CD4-positive, CD25-positive, alpha-beta regulatory T cell (primary cell): ENCODE measurements around the gene MORN5. TPM values are rescaled to one million over a fixed set of nuclear protein-coding genes. Genes with fewer than 3 reads are reported as not detected.

Source experiments
- ATAC-seq, 2 donors: fragments of 150-1000 bp; cut with Tn5 transposase; one replicate each; pipeline ENCODE4 v1.10.0; 2021; ENCODE audit warnings: low read depth in 2 of 2, moderate number of reproducible peaks in 2 of 2, moderate library complexity in 1 of 2
- DNase-seq, 3 donors: peaks; one replicate each; pipeline versions ENCODE4 v3.0.0 to v3.0.0-alpha.2; 2012 to 2022; ENCODE audit warnings: mixed read lengths in 1 of 3
- H3K27ac ChIP-seq: one replicate; pipeline ENCODE4 v1.7.0; 2013; ENCODE audit warnings: mild to moderate bottlenecking, low read length; ENCODE audit not compliant: insufficient read depth, poor library complexity, severe bottlenecking
- H3K27me3 ChIP-seq: one replicate; pipeline ENCODE4 v1.7.0; 2013; ENCODE audit warnings: low read length; ENCODE audit not compliant: control insufficient read depth, insufficient read depth
- H3K36me3 ChIP-seq: one replicate; pipeline ENCODE4 v1.7.0; 2013; ENCODE audit warnings: mild to moderate bottlenecking, low read length, moderate library complexity; ENCODE audit not compliant: control insufficient read depth, insufficient read depth
- H3K4me1 ChIP-seq: 2 replicates; pipeline ENCODE4 v1.7.0; 2013; ENCODE audit warnings: mild to moderate bottlenecking, low read length; ENCODE audit not compliant: insufficient read depth, control insufficient read depth, poor library complexity, severe bottlenecking
- H3K4me3 ChIP-seq: one replicate; pipeline ENCODE4 v1.7.0; 2013; ENCODE audit warnings: low read depth, mild to moderate bottlenecking, low read length, moderate library complexity
- H3K9me3 ChIP-seq, 2 experiments: 1 replicate in 1 of 2; 2 replicates in 1 of 2; pipeline ENCODE4 v1.7.0; 2013; ENCODE audit warnings: low read length in 2 of 2, mild to moderate bottlenecking in 1 of 2, moderate library complexity in 1 of 2; ENCODE audit not compliant: control insufficient read depth in 2 of 2
- H3K27ac Mint-ChIP-seq, 3 donors: one replicate each; pipeline ENCODE4 v1.8.0; 2020 to 2022; ENCODE audit warnings: mild to moderate bottlenecking in 3 of 3, mixed read lengths in 3 of 3, moderate library complexity in 2 of 3
- H3K27me3 Mint-ChIP-seq: one replicate; pipeline ENCODE4 v1.8.0; 2022; ENCODE audit warnings: mild to moderate bottlenecking, mixed read lengths
- H3K36me3 Mint-ChIP-seq: one replicate; pipeline ENCODE4 v1.8.0; 2020; ENCODE audit warnings: mixed read lengths
- H3K4me1 Mint-ChIP-seq, 4 donors: one replicate each; pipeline ENCODE4 v1.8.0; 2020 to 2022; ENCODE audit warnings: mixed read lengths in 4 of 4, mild to moderate bottlenecking in 1 of 4
- H3K4me3 Mint-ChIP-seq, 4 donors: one replicate each; pipeline ENCODE4 v1.8.0; 2020 to 2022; ENCODE audit warnings: mild to moderate bottlenecking in 4 of 4, mixed read lengths in 4 of 4, moderate library complexity in 3 of 4
- H3K9me3 Mint-ChIP-seq, 7 donors: one replicate each; pipeline ENCODE4 v1.8.0; 2020 to 2022; ENCODE audit warnings: mixed read lengths in 7 of 7, mild to moderate bottlenecking in 3 of 7, moderate library complexity in 2 of 7
- polyA plus RNA-seq, 4 donors: library from polyadenylated mRNA; unstranded; fragments of 300-500 nt; fragmentation: Illumina TruSeq; gene quantifications; one replicate each; pipeline ENCODE4 v1.2.3, GENCODE V29; 2021
- total RNA-seq: library from RNA; stranded (reverse); gene quantifications from one replicate; pipeline ENCODE4 v1.2.3, GENCODE V29; 2022

Gene MORN5
- total and polyA plus RNA-seq, 5 donors from 2014 or later: not detected

- DNase-seq: no peak
- H3K9me3 ChIP-seq: no peaks in the 10 kb centered on the region
- no peak overlapping the region for H3K27ac Mint-ChIP-seq
- H3K27ac ChIP-seq: no peak overlapping the region
- no peaks in the 10 kb centered on the region for H3K36me3 ChIP-seq
- H3K4me1 Mint-ChIP-seq: peaks cover 0 to 31% (median 8%) of the 10 kb centered on the region in 4 donors
- peaks cover 17% of the 10 kb centered on the region for H3K4me1 ChIP-seq
- no peak for ATAC-seq
- peaks cover 48% of the 10 kb centered on the region for H3K27me3 Mint-ChIP-seq
- H3K9me3 Mint-ChIP-seq: no peaks in the 10 kb centered on the region
- no peaks in the 10 kb centered on the region for H3K27me3 ChIP-seq
- no peaks in the 10 kb centered on the region for H3K36me3 Mint-ChIP-seq
- H3K4me3 Mint-ChIP-seq: peak overlapping the region in 2 of 4 donors; percentile 72 to 83
- no peak overlapping the region for H3K4me3 ChIP-seq
Measured at GRCh38 chr9:122126331-122127261, 33.1 kb upstream of the MORN5 start.

- no peak overlapping the region for H3K27ac ChIP-seq
- Mint-ChIP-seq H3K27ac (peak overlapping the region in 1 of 3 donors; percentile 85), H3K4me3 (no peak overlapping the region), H3K4me1 (peaks cover 0 to 31% (median 8%) of the 10 kb centered on the region in 4 donors), H3K9me3 (no peaks in the 10 kb centered on the region), H3K27me3 (peaks cover 48% of the 10 kb centered on the region), H3K36me3 (no peaks in the 10 kb centered on the region)
- H3K27me3 ChIP-seq: no peaks in the 10 kb centered on the region
- DNase-seq (no peak), ATAC-seq (no peak)
- no peaks in the 10 kb centered on the region for H3K9me3 ChIP-seq
- peaks cover 17% of the 10 kb centered on the region for H3K4me1 ChIP-seq
- no peak overlapping the region for H3K4me3 ChIP-seq
- no peaks in the 10 kb centered on the region for H3K36me3 ChIP-seq
Measured at GRCh38 chr9:122127396-122127798, 32.3 kb upstream of the MORN5 start.

GRCh38 chr9:122128007-122128968, 31.4 kb upstream of the MORN5 start:
- no peaks in the 10 kb centered on the region for H3K36me3 Mint-ChIP-seq
- Histone ChIP-seq H3K4me3 (no peak overlapping the region), H3K36me3 (no peaks in the 10 kb centered on the region), H3K9me3 (no peaks in the 10 kb centered on the region), H3K4me1 (peaks cover 14% of the 10 kb centered on the region), H3K27me3 (no peaks in the 10 kb centered on the region), H3K27ac (no peak overlapping the region)
- no peaks in the 10 kb centered on the region for H3K9me3 Mint-ChIP-seq
- no peak overlapping the region for H3K27ac Mint-ChIP-seq
- H3K4me3 Mint-ChIP-seq: no peak overlapping the region
- H3K4me1 Mint-ChIP-seq: peaks cover 0 to 27% (median 8%) of the 10 kb centered on the region in 4 donors
- peaks cover 48% of the 10 kb centered on the region for H3K27me3 Mint-ChIP-seq
- ATAC-seq (peak; percentile 15 to 69), DNase-seq (peak in 1 of 3 donors; percentile 47)

DNA sequence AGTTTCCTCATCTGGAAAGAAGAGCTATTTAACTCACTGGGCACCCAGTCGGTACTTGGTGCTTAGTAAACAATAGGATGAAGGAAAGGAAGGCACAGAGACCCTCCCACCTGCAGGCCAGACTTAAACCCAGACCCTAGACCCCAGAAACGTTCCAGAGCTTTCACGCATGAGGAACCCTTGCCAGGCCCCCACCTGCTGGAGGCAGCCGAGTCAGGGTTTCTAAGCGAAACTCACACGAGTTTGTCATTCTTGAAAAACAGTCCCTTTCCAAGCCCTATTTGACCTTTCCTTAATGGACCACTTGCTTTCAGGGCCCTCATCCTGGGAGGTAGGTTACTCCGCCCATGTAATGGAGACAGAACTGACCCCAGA, 30.8 kb upstream of the MORN5 start:
- H3K36me3 ChIP-seq: no peaks in the 10 kb centered on the region
- H3K4me1 ChIP-seq: peaks cover 14% of the 10 kb centered on the region
- no peaks in the 10 kb centered on the region for H3K9me3 ChIP-seq
- H3K27ac ChIP-seq: no peak overlapping the region
- Mint-ChIP-seq H3K4me3 (no peak overlapping the region), H3K27me3 (peaks cover 48% of the 10 kb centered on the region), H3K36me3 (no peaks in the 10 kb centered on the region), H3K9me3 (no peaks in the 10 kb centered on the region), H3K4me1 (peaks cover 0 to 27% (median 8%) of the 10 kb centered on the region in 4 donors), H3K27ac (no peak overlapping the region)
- DNase-seq: no peak
- no peak overlapping the region for H3K4me3 ChIP-seq
- no peak for ATAC-seq
- no peaks in the 10 kb centered on the region for H3K27me3 ChIP-seq

DNA sequence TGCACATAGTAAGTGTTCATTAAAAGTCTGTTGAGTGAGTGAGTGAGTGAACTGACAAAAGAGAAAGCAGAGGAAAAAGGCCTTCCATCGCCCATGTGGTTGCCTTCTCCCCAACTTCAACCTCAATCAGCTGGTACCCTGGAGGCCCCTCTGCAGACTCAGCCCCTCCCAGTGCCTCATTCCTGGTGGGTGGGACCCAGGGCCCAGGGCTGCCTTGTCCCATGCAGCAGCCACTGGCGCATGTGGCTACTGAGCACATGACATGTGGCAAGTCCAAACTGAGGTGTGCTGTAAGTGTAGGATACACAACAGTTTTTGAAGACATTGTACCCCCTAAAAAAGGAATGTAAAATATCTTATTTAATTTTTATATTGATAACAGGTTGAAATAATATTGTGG, 29.7 kb upstream of the MORN5 start:
- no peak overlapping the region for H3K27ac Mint-ChIP-seq
- no peaks in the 10 kb centered on the region for H3K9me3 ChIP-seq
- H3K27me3 Mint-ChIP-seq: peaks cover 38% of the 10 kb centered on the region
- no peaks in the 10 kb centered on the region for H3K36me3 ChIP-seq
- no peak overlapping the region for H3K4me3 ChIP-seq
- H3K4me1 ChIP-seq: peaks cover 14% of the 10 kb centered on the region
- no peak overlapping the region for H3K4me3 Mint-ChIP-seq
- H3K9me3 Mint-ChIP-seq: no peaks in the 10 kb centered on the region
- ATAC-seq: no peak
- no peaks in the 10 kb centered on the region for H3K36me3 Mint-ChIP-seq
- H3K27ac ChIP-seq: no peak overlapping the region
- no peak for DNase-seq
- peaks cover 0 to 24% (median 8%) of the 10 kb centered on the region in 4 donors for H3K4me1 Mint-ChIP-seq
- H3K27me3 ChIP-seq: no peaks in the 10 kb centered on the region

GRCh38 chr9:122130837-122131236, 28.9 kb upstream of the MORN5 start:
- Mint-ChIP-seq H3K4me3 (no peak overlapping the region), H3K36me3 (no peaks in the 10 kb centered on the region), H3K9me3 (no peaks in the 10 kb centered on the region), H3K4me1 (peaks cover 0 to 15% (median 4%) of the 10 kb centered on the region in 4 donors), H3K27me3 (peaks cover 30% of the 10 kb centered on the region), H3K27ac (peak overlapping the region in 1 of 3 donors; percentile 9)
- no peaks in the 10 kb centered on the region for H3K27me3 ChIP-seq
- ATAC-seq (no peak), DNase-seq (no peak)
- H3K27ac ChIP-seq: no peak overlapping the region
- H3K4me1 ChIP-seq: peaks cover 14% of the 10 kb centered on the region
- no peaks in the 10 kb centered on the region for H3K36me3 ChIP-seq
- no peak overlapping the region for H3K4me3 ChIP-seq
- no peaks in the 10 kb centered on the region for H3K9me3 ChIP-seq

- no peak overlapping the region for H3K4me3 Mint-ChIP-seq
Measured at GRCh38 chr9:122131401-122132001, 28.2 kb upstream of the MORN5 start.

More at GRCh38 chr9:122131401-122132001, 28.2 kb upstream of the MORN5 start:
- Mint-ChIP-seq H3K27ac (peak overlapping the region in 1 of 3 donors; percentile 9), H3K27me3 (peaks cover 23% of the 10 kb centered on the region), H3K4me1 (peaks cover 0 to 9% (median 1%) of the 10 kb centered on the region in 4 donors), H3K9me3 (no peaks in the 10 kb centered on the region), H3K36me3 (no peaks in the 10 kb centered on the region)
- H3K27me3 ChIP-seq: no peaks in the 10 kb centered on the region
- H3K4me1 ChIP-seq: peaks cover 9% of the 10 kb centered on the region
- no peaks in the 10 kb centered on the region for H3K9me3 ChIP-seq
- no peak for ATAC-seq
- no peaks in the 10 kb centered on the region for H3K36me3 ChIP-seq
- DNase-seq: no peak
- no peak overlapping the region for H3K4me3 ChIP-seq
- H3K27ac ChIP-seq: no peak overlapping the region
